ENCODE measurements around the gene COG5. TPM values are rescaled to one million over a fixed set of nuclear protein-coding genes. Genes with fewer than 3 reads are reported as not detected.

The COG5 gene
- total RNA-seq, 1 experiment from 2014 or later: 20.2 TPM

GRCh38 chr7:107600816-107601215, 37.1 kb upstream of the COG5 start:
- Histone ChIP-seq H2BK20ac (ENCODE audit: low read depth, low read length, poor library complexity, severe bottlenecking) (no peak overlapping the region), H3K27me3 (ENCODE audit: insufficient read depth, low read length) (no peaks in the 10 kb centered on the region), H4K8ac (replicated peaks; ENCODE audit: insufficient read length, low read depth, low read length) (no peak overlapping the region), H3K79me1 (ENCODE audit: insufficient read depth, low read depth, low read length, poor library complexity, severe bottlenecking) (no peaks in the 10 kb centered on the region), H2BK12ac (ENCODE audit: insufficient read length, low read depth, low read length) (no peak overlapping the region), H3T11ph (ENCODE audit: low read length) (no peak overlapping the region), H3K23me2 (ENCODE audit: insufficient read length, low read depth, low read length, poor library complexity, severe bottlenecking) (no peaks in the 10 kb centered on the region), H3K9me3 (ENCODE audit: control insufficient read depth, low read depth, low read length) (no peaks in the 10 kb centered on the region), H2AK5ac (ENCODE audit: insufficient read length, low read length) (no peak overlapping the region), H3K18ac (ENCODE audit: insufficient read length, low read depth, low read length) (no peak overlapping the region), H3K79me2 (ENCODE audit: insufficient read depth, low read length) (no peaks in the 10 kb centered on the region), H2BK15ac (ENCODE audit: low read depth, low read length) (no peak overlapping the region), H4K91ac (ENCODE audit: insufficient read length, low read depth, low read length) (no peak overlapping the region), H2AFZ (ENCODE audit: low read length) (no peak overlapping the region), H2BK120ac (ENCODE audit: low read depth, low read length, poor library complexity, severe bottlenecking) (no peak overlapping the region), H2BK5ac (ENCODE audit: insufficient read length, low read length) (no peak overlapping the region), H4K20me1 (ENCODE audit: control insufficient read depth, insufficient read depth, insufficient read length) (no peaks in the 10 kb centered on the region), H3K4me1 (ENCODE audit: insufficient read depth, low read length) (no peaks in the 10 kb centered on the region), H3K4ac (ENCODE audit: low read depth, low read length) (no peak overlapping the region), H3K14ac (ENCODE audit: insufficient read depth, low read length) (no peak overlapping the region), H3K27ac (ENCODE audit: insufficient read length, low read depth, low read length) (no peak overlapping the region), H3K4me2 (ENCODE audit: insufficient read depth, insufficient read length, low read length) (no peak overlapping the region), H3K9ac (ENCODE audit: extremely low read depth, insufficient read length, low read length) (no peak overlapping the region), H4K5ac (ENCODE audit: insufficient read length, low read depth, low read length) (no peak overlapping the region), H3K56ac (ENCODE audit: insufficient read length, low read depth, low read length) (no peak overlapping the region), H3K23ac (ENCODE audit: insufficient read length, low read depth, low read length) (no peak overlapping the region)
- no CpG with 5 or more reads among the region's 2 CpGs for WGBS (ENCODE audit: extremely low coverage, insufficient read length, low lambda C conversion rate)
- no peaks in the 10 kb centered on the region for H3K9me3 Mint-ChIP-seq
- no peaks in the 10 kb centered on the region for H3K4me1 Mint-ChIP-seq
- no peak for TF ChIP-seq CTCF (conservative IDR thresholded peaks at IDR 0.05)
- H3K27me3 Mint-ChIP-seq (ENCODE audit: low read depth): no peaks in the 10 kb centered on the region
- peaks cover 0 to 10% (median 4%) of the 10 kb centered on the region in 3 experiments; a peak in 2 of 7 replicates for H3K36me3 Mint-ChIP-seq (ENCODE audit: insufficient read depth in 1 of 3, low read depth in 3 of 3)
- no peak for DNase-seq
- no peak overlapping the region for H3K4me3 Mint-ChIP-seq
- no peak overlapping the region for H3K27ac Mint-ChIP-seq

Measured in H9 (cell line).